ENCODE measurements around the gene CRISP3. TPM values are rescaled to one million over a fixed set of nuclear protein-coding genes. Genes with fewer than 3 reads are reported as not detected.

Gene CRISP3
- total RNA-seq, 2 experiments from 2014 or later: not detected

- no peaks in the 10 kb centered on the region for H3K36me3 Mint-ChIP-seq (ENCODE audit: low read depth)
- no peak overlapping the region for H3K4me3 ChIP-seq (ENCODE audit: low read length)
- ATAC-seq (ENCODE audit: poor library complexity): no peak
- H3K27me3 ChIP-seq (ENCODE audit: control insufficient read depth in 1 of 2, insufficient read depth in 2 of 2, low read length in 2 of 2): no peaks in the 10 kb centered on the region
- no peak overlapping the region for H3K4me3 Mint-ChIP-seq
- H3K27me3 Mint-ChIP-seq: no peaks in the 10 kb centered on the region
- CTCF ChIA-PET: no interaction called here
- no peaks in the 10 kb centered on the region for H3K9me3 ChIP-seq (ENCODE audit: control insufficient read depth in 1 of 2, insufficient read depth in 1 of 2, low read length in 2 of 2)
- no peaks in the 10 kb centered on the region for H3K4me1 Mint-ChIP-seq (ENCODE audit: low read depth)
- H3K27ac ChIP-seq (ENCODE audit: low read depth in 1 of 2, low read length in 2 of 2): no peak overlapping the region
- no peaks in the 10 kb centered on the region for H3K4me1 ChIP-seq (ENCODE audit: insufficient read depth, low read length)
- DNase-seq: no peak
- intact Hi-C loops (cut with DNase I, micrococcal nuclease): no loop called here
- no peaks in the 10 kb centered on the region for H3K36me3 ChIP-seq (ENCODE audit: insufficient read depth, low read length)
- H3K9me3 Mint-ChIP-seq: no peaks in the 10 kb centered on the region
- POLR2A ChIA-PET: no interaction called here
- no peak overlapping the region for H3K27ac Mint-ChIP-seq
- TF ChIP-seq CTCF (IDR thresholded peaks at IDR 0.05): no peak
Observed at GRCh38 chr6:49739423-49739822, 4.8 kb downstream of the CRISP3 start.

GRCh38 chr6:49736017-49736508, 8.1 kb downstream of the CRISP3 start:
- DNase-seq: no peak
- Mint-ChIP-seq H3K4me1 (ENCODE audit: low read depth) (no peaks in the 10 kb centered on the region), H3K36me3 (ENCODE audit: low read depth) (no peaks in the 10 kb centered on the region), H3K27me3 (no peaks in the 10 kb centered on the region), H3K27ac (no peak overlapping the region), H3K4me3 (no peak overlapping the region), H3K9me3 (no peaks in the 10 kb centered on the region)
- no peak for TF ChIP-seq CTCF (IDR thresholded peaks at IDR 0.05)
- ATAC-seq (ENCODE audit: poor library complexity): no peak
- ChIA-PET POLR2A (no interaction called here), CTCF (no interaction called here)
- no peaks in the 10 kb centered on the region for H3K9me3 ChIP-seq (ENCODE audit: control insufficient read depth in 1 of 2, insufficient read depth in 1 of 2, low read length in 2 of 2)
- no peaks in the 10 kb centered on the region for H3K36me3 ChIP-seq (ENCODE audit: insufficient read depth, low read length)
- no peaks in the 10 kb centered on the region for H3K27me3 ChIP-seq (ENCODE audit: control insufficient read depth in 1 of 2, insufficient read depth in 2 of 2, low read length in 2 of 2)
- intact Hi-C loops (cut with DNase I, micrococcal nuclease): no loop called here
- H3K27ac ChIP-seq (ENCODE audit: low read depth in 1 of 2, low read length in 2 of 2): no peak overlapping the region
- no peak overlapping the region for H3K4me3 ChIP-seq (ENCODE audit: low read length)
- H3K4me1 ChIP-seq (ENCODE audit: insufficient read depth, low read length): no peaks in the 10 kb centered on the region

- ChIA-PET CTCF (no interaction called here), POLR2A (no interaction called here)
- ATAC-seq (ENCODE audit: poor library complexity) (no peak), DNase-seq (no peak)
- Histone ChIP-seq H3K4me3 (ENCODE audit: low read length) (no peak overlapping the region), H3K27ac (ENCODE audit: low read depth in 1 of 2, low read length in 2 of 2) (no peak overlapping the region), H3K9me3 (ENCODE audit: control insufficient read depth in 1 of 2, insufficient read depth in 1 of 2, low read length in 2 of 2) (no peaks in the 10 kb centered on the region), H3K4me1 (ENCODE audit: insufficient read depth, low read length) (no peaks in the 10 kb centered on the region), H3K36me3 (ENCODE audit: insufficient read depth, low read length) (no peaks in the 10 kb centered on the region), H3K27me3 (ENCODE audit: control insufficient read depth in 1 of 2, insufficient read depth in 2 of 2, low read length in 2 of 2) (no peaks in the 10 kb centered on the region)
- Mint-ChIP-seq H3K27ac (no peak overlapping the region), H3K4me1 (ENCODE audit: low read depth) (no peaks in the 10 kb centered on the region), H3K9me3 (no peaks in the 10 kb centered on the region), H3K27me3 (no peaks in the 10 kb centered on the region), H3K4me3 (no peak overlapping the region), H3K36me3 (ENCODE audit: low read depth) (no peaks in the 10 kb centered on the region)
- intact Hi-C loops (cut with DNase I, micrococcal nuclease): no loop called here
- no peak for TF ChIP-seq CTCF (IDR thresholded peaks at IDR 0.05)
Observed at GRCh38 chr6:49733680-49734079, 10.5 kb downstream of the CRISP3 start.

All from CD4-positive, alpha-beta T cell (primary cell).